Renal pelvis (tissue), 12 donors: ENCODE results near the gene POLQ. TPM values are rescaled to one million over a fixed set of nuclear protein-coding genes. Genes with fewer than 3 reads are reported as not detected.
"Not testable (repeated sequence)": the region's sequence is repeated elsewhere in the genome, so short reads cannot be mapped to it uniquely, and the experiment has no call there.

Experiments used
- DNase-seq: peaks from one replicate; pipeline ENCODE4 v3.0.0-alpha.2; 2013
- long read RNA-seq, 16 experiments: transcript quantifications; one replicate each; lab custom pipeline, GENCODE V29; 2026
- polyA plus RNA-seq, 3 donors: library from polyadenylated mRNA; unstranded; fragments of 120-200 nt; gene quantifications; one replicate each; pipeline ENCODE4 v1.2.1, GENCODE V29; 2013; ENCODE audit not compliant: insufficient read length in 3 of 3

POLQ gene
- polyA plus RNA-seq: 1 to 10 TPM; 5.8 to 9.7 (median 7.6) TPM
- long read RNA-seq, donor 1, partial matches to known transcripts: 5 of 5 reads
- long read RNA-seq, donor 1, other reads (novel, unspliced or antisense): 0 of 5 reads
- long read RNA-seq, donor 2: 0 reads
- long read RNA-seq, donor 3, partial matches to known transcripts: 5 of 5 reads
- long read RNA-seq, donor 3, other reads (novel, unspliced or antisense): 0 of 5 reads
- long read RNA-seq, donor 4, partial matches to known transcripts: 7 of 7 reads
- long read RNA-seq, donor 4, other reads (novel, unspliced or antisense): 0 of 7 reads
- long read RNA-seq, donor 5: 0 reads
- long read RNA-seq, donor 6, partial matches to known transcripts: 5 of 5 reads
- long read RNA-seq, donor 6, other reads (novel, unspliced or antisense): 0 of 5 reads
- long read RNA-seq, donor 7: 0 reads
- long read RNA-seq, donor 8: 0 reads
- long read RNA-seq, donor 9, partial matches to known transcripts: 7 of 7 reads
- long read RNA-seq, donor 9, other reads (novel, unspliced or antisense): 0 of 7 reads
- long read RNA-seq, donor 10: 0 reads
- long read RNA-seq, donor 11: 0 reads
- long read RNA-seq, donor 12, partial matches to known transcripts: 7 of 7 reads
- long read RNA-seq, donor 12, other reads (novel, unspliced or antisense): 0 of 7 reads
- long read RNA-seq, donor 13: 0 reads
- long read RNA-seq, donor 14: 0 reads
- long read RNA-seq, donor 15, partial matches to known transcripts: 5 of 5 reads
- long read RNA-seq, donor 15, other reads (novel, unspliced or antisense): 0 of 5 reads
- long read RNA-seq, donor 16: 0 reads

- peak; percentile 94 for DNase-seq
Observed at GRCh38 chr3:121545574-121546455, at the start of gene POLQ. POLQ (minus strand) TSS chr3:121545988; CDS start chr3:121545877, 111 bp downstream.

- no peak for DNase-seq
Observed at GRCh38 chr3:121594850-121595249, 49.1 kb upstream of the POLQ start.

- DNase-seq: not testable (repeated sequence)
Observed at GRCh38 chr3:121593806-121594205, 48.0 kb upstream of the POLQ start.

- DNase-seq: no peak
Observed at GRCh38 chr3:121592856-121593702, 47.3 kb upstream of the POLQ start, which contains the start of gene FBXO40. FBXO40 (plus strand) TSS chr3:121593379; CDS start chr3:121620576, 27,197 bp downstream.

DNA sequence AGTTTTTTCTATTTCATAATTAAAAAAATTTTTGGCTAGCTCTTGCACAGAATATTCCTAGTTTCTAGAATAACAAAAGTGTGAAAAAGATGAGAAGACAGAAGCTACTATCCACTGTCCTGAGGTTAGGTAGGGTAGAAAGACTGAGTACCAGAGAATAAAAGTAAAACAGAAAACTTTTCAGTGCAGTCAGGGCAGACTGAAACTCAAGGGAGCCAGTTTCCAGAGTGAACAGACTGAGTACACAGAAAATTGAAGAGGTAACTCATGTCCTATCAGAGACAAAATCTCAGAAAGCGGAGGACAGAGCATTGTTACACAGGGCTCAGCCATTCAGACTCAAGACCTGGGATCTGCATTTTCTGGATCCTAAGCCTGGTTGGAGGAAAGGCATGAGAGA, 38.6 kb upstream of the POLQ start:
- no peak for DNase-seq

DNA sequence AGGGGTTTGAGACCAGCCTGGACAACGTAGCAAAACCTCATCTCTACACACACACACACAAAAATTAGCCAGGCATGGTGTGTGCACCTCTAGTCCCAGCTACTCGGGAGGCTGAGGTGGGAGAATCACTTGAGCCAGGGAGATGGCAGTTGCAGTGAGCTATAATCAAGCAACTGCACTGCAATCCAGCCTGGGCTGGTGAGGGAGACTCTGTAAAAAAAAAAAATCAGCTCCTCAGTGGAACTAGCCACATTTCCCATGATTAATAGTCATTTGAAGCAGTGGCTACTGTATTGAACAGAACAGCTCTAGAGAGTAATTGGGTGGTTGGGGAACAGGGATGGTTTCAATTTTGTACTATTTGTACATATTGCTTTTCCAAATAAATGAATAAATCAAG, 35.9 kb upstream of the POLQ start:
- DNase-seq: no peak

DNA sequence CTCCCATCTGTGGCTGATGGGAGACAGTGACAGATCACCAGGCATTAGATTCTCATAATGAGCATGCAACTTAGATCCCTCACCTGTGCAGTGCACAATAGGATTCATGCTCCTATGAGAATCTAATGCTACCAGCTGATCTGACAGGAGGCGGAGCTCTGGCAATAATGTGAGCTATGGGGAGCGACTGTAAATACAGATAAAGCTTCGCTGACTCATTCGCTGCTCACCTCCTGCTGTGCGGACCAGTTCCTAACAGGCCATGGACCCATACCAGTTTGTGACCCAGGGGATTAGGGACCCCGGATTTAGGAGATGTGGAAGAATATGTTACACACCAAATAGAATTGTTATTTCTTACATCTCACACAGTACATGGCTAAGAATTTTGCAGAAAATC, 28.7 kb upstream of the POLQ start:
- no peak for DNase-seq

DNA sequence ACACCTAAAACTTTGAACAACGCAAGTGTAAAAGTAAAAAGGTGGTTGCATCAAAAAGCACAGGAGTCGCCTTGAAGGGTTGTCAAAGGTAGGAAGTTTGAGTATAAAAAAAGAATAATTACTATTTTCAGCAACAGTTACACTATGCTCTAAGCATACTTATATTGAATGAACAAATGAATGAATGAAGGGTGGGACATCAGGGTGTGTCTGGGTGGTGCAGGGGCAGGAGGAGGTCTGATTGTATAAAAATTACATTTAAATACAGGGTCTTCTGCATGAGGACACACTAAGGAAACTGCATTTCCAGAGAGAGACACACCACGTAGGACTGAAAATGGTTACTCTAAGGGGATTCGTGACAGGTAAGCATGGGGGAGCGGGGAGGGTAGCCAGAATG, 21.9 kb upstream of the POLQ start, which contains the start of gene ARGFX:
Gene ARGFX (plus strand): TSS at position 301 of the 400 bp plus-strand sequence. CDS start 2,765 bp downstream, outside the sequence.
- DNase-seq: no peak

GRCh38 chr3:121566773-121567172, 21.0 kb upstream of the POLQ start:
- DNase-seq: no peak

- no peak for DNase-seq
Observed at GRCh38 chr3:121562148-121562547, 16.4 kb upstream of the POLQ start.

- no peak for DNase-seq
Observed at GRCh38 chr3:121557426-121557934, 11.7 kb upstream of the POLQ start.

GRCh38 chr3:121552797-121553196, 7.0 kb upstream of the POLQ start:
- DNase-seq: no peak

DNA sequence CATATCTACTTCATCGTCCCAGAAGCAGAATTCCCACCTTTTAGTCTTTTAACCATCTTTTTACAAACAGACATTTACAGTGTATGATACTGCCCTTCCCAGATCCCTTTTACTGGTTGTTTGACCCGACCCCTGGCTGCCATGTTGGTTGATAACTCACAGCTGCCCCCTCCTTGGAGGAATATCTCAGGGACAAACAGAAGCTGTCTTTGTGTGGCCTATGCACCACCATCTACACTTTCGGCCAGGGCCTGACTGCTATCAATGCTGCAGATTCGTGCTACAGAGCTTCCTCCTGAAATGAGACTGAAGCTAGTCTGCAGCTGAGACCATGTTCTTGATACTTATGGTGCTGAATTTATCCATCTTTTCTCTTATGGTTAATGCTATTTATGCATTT, 6.6 kb upstream of the POLQ start:
- DNase-seq: no peak

DNA sequence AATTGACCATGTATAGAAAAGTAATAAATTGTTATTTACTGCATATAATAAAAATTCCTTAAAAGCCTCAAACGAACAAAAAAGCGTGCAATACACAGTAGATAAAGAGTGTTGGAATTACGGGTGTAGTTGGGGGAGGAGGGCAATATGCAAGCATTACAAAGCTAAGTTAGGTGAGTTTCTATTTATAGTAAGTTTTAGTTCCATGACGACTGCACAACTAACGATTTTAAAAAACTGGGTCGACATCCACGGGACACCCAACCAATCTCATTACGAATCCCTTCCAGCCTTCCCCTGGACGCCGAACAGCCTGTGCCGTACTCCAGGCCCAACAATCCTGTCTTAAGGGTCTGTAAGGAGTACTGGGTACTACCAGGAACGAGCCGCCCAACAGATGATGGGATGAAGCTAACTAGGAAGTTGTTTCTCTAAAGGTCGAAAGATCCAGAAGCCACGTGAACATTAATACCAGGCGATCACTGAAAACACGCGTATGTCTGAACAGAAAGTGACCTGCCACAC, 677 bp downstream of the POLQ start:
- DNase-seq: no peak

DNA sequence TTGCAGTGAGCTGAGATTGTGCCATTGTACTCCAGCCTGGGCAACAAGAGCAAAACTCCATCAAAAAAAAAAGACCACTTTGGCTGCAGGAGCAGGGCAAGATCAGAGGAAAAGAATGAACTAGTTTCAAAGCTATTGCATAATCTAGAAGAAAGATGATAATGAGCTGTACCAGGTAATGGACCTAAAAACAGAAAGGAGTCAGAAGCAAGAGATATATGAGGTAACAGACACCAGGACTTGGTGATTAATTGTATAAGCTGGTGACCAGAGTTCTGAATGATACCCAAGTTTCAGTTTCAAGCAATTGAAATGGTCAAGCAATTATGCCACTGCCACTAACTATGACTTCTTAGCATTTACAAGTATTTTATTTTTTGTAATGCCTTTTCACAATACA, 2.9 kb downstream of the POLQ start:
- DNase-seq: no peak

DNA sequence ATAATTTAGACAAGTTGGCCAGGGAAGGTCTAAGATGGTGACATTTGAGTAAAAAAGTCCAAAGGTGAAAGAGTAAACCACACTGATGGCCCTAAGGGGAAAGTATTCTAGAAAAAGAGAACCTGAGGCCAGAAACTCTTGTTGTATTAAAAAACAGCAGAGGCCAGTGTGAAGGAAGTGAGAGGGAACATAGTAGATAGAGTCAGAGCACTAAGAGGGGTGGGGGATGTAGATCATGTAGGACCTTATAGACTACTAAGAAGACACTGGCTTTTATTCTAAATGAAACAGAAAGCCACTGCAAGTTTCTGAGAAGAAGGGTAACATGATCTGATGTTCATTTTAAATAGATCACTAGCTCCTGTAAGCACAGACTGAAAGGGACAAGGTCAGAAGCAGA, 14.5 kb downstream of the POLQ start:
- no peak for DNase-seq

- DNase-seq: no peak
Observed at GRCh38 chr3:121529308-121529707, 16.5 kb downstream of the POLQ start.

DNA sequence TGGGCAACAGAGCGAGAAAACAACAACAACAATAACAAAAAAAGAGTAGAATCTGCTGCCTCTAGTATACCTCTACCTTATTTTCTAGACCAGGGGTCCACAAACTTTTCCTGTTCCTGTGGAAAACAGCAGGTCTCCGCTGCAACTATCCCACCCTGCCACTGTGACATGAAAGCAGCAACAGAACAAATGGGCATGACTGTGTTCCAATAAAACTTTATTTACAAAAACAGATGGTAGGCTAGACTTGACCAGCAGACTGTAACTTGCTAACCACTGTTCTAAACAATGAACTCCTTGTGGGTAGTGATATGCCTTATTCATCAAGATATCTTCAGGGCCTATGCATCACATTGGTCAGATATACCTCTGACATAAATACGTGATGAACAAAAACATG, 25.3 kb downstream of the POLQ start:
- no peak for DNase-seq

DNA sequence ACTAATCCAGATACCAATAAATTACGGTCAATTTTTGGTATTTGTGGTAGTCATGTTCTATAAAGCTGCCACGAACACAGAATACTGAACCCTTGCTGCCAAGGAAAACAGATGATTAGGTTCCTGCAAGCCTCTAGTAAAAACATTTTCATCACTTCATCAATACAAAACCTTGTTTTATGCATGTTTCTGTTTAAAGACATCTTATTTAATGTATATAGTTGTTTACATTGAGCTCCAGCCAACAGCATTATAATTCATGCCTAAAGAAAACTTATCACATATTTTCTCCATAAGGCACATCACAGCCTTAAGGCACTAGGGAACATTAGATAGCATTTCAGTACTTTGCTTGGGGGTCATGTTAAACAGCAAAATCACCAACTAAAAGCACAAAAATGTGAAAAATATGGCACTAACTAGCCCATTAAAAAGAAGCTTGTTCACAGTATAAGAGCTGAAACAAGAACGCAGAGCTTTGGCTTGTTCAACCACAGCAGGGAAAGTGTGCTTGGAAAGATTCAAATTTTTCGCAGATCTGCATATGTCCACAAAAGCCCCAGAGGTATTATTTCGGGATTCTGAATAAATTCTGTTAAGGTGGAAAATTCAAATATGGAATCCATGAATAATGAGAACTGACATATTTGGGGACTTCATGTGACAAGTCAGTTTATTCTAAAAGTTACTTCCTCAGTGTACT, 27.7 kb downstream of the POLQ start:
- DNase-seq: no peak

- no peak for DNase-seq
Observed at GRCh38 chr3:121515862-121516261, 29.9 kb downstream of the POLQ start.
